Hepatocyte (in vitro differentiated cells): ENCODE data around the gene CSRP1.

Experiments
- CTCF ChIP-seq: fragments of 200-600 bp; sonication (generic); IDR thresholded peaks from 2 replicates; pipeline ENCODE4 v1.5.1; 2016; ENCODE audit warnings: antibody characterized with exemption, mild to moderate bottlenecking; ENCODE audit not compliant: poor library complexity
- EZH2phosphoT487 ChIP-seq: fragments of 200-600 bp; sonication (generic); IDR thresholded peaks from one replicate; pipeline ENCODE4 v1.6.1; 2018; ENCODE audit warnings: antibody characterized with exemption, mild to moderate bottlenecking, low read depth, moderate library complexity; ENCODE audit not compliant: unreplicated experiment, severe bottlenecking

- TF ChIP-seq EZH2phosphoT487 (no peak), CTCF (no peak)
Measured at GRCh38 chr1:201436969-201437368, 70.0 kb downstream of the CSRP1 start.
